ENCODE data around the gene VWC2L.

The VWC2L gene

GRCh38 chr2:214471382-214471781 lies 60.5 kb downstream of the VWC2L start:
- no peak for DNase-seq

- no peak for DNase-seq
Observed at GRCh38 chr2:214471990-214472389, 61.1 kb downstream of the VWC2L start.

- DNase-seq, result no peak
Observed at GRCh38 chr2:214477305-214477704, 66.5 kb downstream of the VWC2L start.

- DNase-seq, result no peak
Observed at GRCh38 chr2:214481204-214481603, 70.3 kb downstream of the VWC2L start.

- DNase-seq, result no peak
Observed at GRCh38 chr2:214482728-214483127, 71.9 kb downstream of the VWC2L start.

- no peak for DNase-seq
Observed at GRCh38 chr2:214484239-214484638, 73.4 kb downstream of the VWC2L start.

- no peak for DNase-seq
Observed at GRCh38 chr2:214484701-214485100, 73.8 kb downstream of the VWC2L start.

- DNase-seq, result no peak
Observed at GRCh38 chr2:214489181-214489580, 78.3 kb downstream of the VWC2L start.

GRCh38 chr2:214489702-214490101 lies 78.8 kb downstream of the VWC2L start:
- DNase-seq, result no peak

GRCh38 chr2:214492152-214492551 lies 81.3 kb downstream of the VWC2L start:
- no peak for DNase-seq

- DNase-seq, result no peak
Observed at GRCh38 chr2:214492608-214493007, 81.8 kb downstream of the VWC2L start.

GRCh38 chr2:214497489-214497888 lies 86.6 kb downstream of the VWC2L start:
- no peak for DNase-seq

- no peak for DNase-seq
Observed at GRCh38 chr2:214503568-214503967, 92.7 kb downstream of the VWC2L start.

- DNase-seq, result no peak
Observed at GRCh38 chr2:214504599-214505376, 93.9 kb downstream of the VWC2L start.

- DNase-seq, result no peak
Observed at GRCh38 chr2:214507032-214507431, 96.2 kb downstream of the VWC2L start.

- no peak for DNase-seq
Observed at GRCh38 chr2:214514704-214515103, 103.8 kb downstream of the VWC2L start.

GRCh38 chr2:214515111-214515510 lies 104.3 kb downstream of the VWC2L start:
- DNase-seq, result no peak

GRCh38 chr2:214519258-214519818 lies 108.5 kb downstream of the VWC2L start:
- no peak for DNase-seq

GRCh38 chr2:214529021-214529420 lies 118.2 kb downstream of the VWC2L start:
- no peak for DNase-seq

GRCh38 chr2:214529514-214529913 lies 118.7 kb downstream of the VWC2L start:
- DNase-seq, result no peak

GRCh38 chr2:214533541-214533940 lies 122.7 kb downstream of the VWC2L start:
- DNase-seq, result no peak

- no peak for DNase-seq
Observed at GRCh38 chr2:214536625-214537024, 125.8 kb downstream of the VWC2L start.

- DNase-seq, result no peak
Observed at GRCh38 chr2:214537929-214538328, 127.1 kb downstream of the VWC2L start.

- DNase-seq, result no peak
Observed at GRCh38 chr2:214542295-214542694, 131.4 kb downstream of the VWC2L start.

- no peak for DNase-seq
Observed at GRCh38 chr2:214542866-214543265, 132.0 kb downstream of the VWC2L start.

Data from GDM1 (cell line).